Hepatocyte (in vitro differentiated cells): ENCODE results near the gene ZBTB16. TPM values are rescaled to one million over a fixed set of nuclear protein-coding genes. Genes with fewer than 3 reads are reported as not detected.

ENCODE experiments used
- DNase-seq: peaks from one replicate; pipeline ENCODE4 v3.0.0-alpha.2; 2016; ENCODE audit warnings: low spot score
- H2AFZ ChIP-seq: fragments of 200-600 bp; sonication (generic); 2 replicates; pipeline ENCODE4 v1.6.0; 2016; ENCODE audit warnings: antibody characterized with exemption, mild to moderate bottlenecking
- H3K27ac ChIP-seq: fragments of 200-600 bp; sonication (generic); 2 replicates; pipeline ENCODE4 v1.5.1; 2016; ENCODE audit warnings: mild to moderate bottlenecking
- H3K27me3 ChIP-seq: fragments of 200-600 bp; sonication (generic); 2 replicates; pipeline ENCODE4 v1.6.1; 2016
- H3K36me3 ChIP-seq: fragments of 200-600 bp; sonication (generic); replicated peaks from 2 replicates; pipeline ENCODE4 v1.5.1; 2016; ENCODE audit warnings: low read depth; ENCODE audit not compliant: insufficient read depth
- H3K4me1 ChIP-seq: fragments of 200-600 bp; sonication (generic); 2 replicates; pipeline ENCODE4 v1.5.1; 2016; ENCODE audit warnings: mild to moderate bottlenecking, moderate library complexity; ENCODE audit not compliant: insufficient read depth
- H3K4me2 ChIP-seq: fragments of 200-600 bp; sonication (generic); 2 replicates; pipeline ENCODE4 v1.6.0; 2016
- H3K4me3 ChIP-seq: fragments of 200-600 bp; sonication (generic); 2 replicates; pipeline ENCODE4 v1.5.1; 2016; ENCODE audit warnings: mild to moderate bottlenecking
- H3K79me2 ChIP-seq: fragments of 200-600 bp; sonication (generic); 2 replicates; pipeline ENCODE4 v1.6.0; 2017; ENCODE audit warnings: mild to moderate bottlenecking
- H3K9me2 ChIP-seq: fragments of 200-600 bp; sonication (generic); replicated peaks from 2 replicates; pipeline ENCODE4 v1.6.0; 2017; ENCODE audit warnings: mild to moderate bottlenecking; ENCODE audit not compliant: insufficient read depth
- H3K9me3 ChIP-seq: fragments of 200-600 bp; sonication (generic); 2 replicates; pipeline ENCODE4 v1.5.1; 2016; ENCODE audit warnings: low read depth, mild to moderate bottlenecking
- H4K20me1 ChIP-seq: fragments of 200-600 bp; sonication (generic); 2 replicates; pipeline ENCODE4 v1.6.0; 2016; ENCODE audit warnings: mild to moderate bottlenecking; ENCODE audit not compliant: insufficient read depth, poor library complexity, severe bottlenecking
- EZH2 ChIP-seq: fragments of 200-600 bp; sonication (generic); IDR thresholded peaks from 2 replicates; pipeline ENCODE4 v1.6.1; 2016; ENCODE audit warnings: antibody characterized with exemption, mild to moderate bottlenecking, borderline replicate concordance
- EZH2phosphoT487 ChIP-seq: fragments of 200-600 bp; sonication (generic); IDR thresholded peaks from one replicate; pipeline ENCODE4 v1.6.1; 2018; ENCODE audit warnings: antibody characterized with exemption, mild to moderate bottlenecking, low read depth, moderate library complexity; ENCODE audit not compliant: unreplicated experiment, severe bottlenecking
- WGBS: methylation state at CpG from one replicate; pipeline ENCODE4 v1.1.6; 2016; ENCODE audit warnings: low lambda C conversion rate; ENCODE audit errors: missing lambda C conversion rate; 5-methylcytosine and 5-hydroxymethylcytosine counted together
- polyA plus RNA-seq: library from polyadenylated mRNA; unstranded; fragments of >200 nt; fragmentation: Nextera tagmentation; extraction: Ambion mirVana; gene quantifications from 2 replicates; pipeline ENCODE4 v1.2.1, GENCODE V29; 2016
- total RNA-seq: library from RNA; depleted of rRNA; stranded (reverse); fragments of >200 nt; gene quantifications from 2 replicates; pipeline ENCODE4 v1.2.3, GENCODE V29; 2014
- TF ChIP-seq, protein P1 (sequence below): fragments of 200-600 bp; sonication (generic); IDR thresholded peaks from 2 replicates; pipeline ENCODE4 v1.5.1; 2016; ENCODE audit warnings: antibody characterized with exemption, mild to moderate bottlenecking; ENCODE audit not compliant: poor library complexity

Gene ZBTB16
- total and polyA plus RNA-seq, 2 experiments from 2014 or later, result 30.1 to 52.3 TPM

GRCh38 chr11:114084414-114084813 is 24.9 kb downstream of the ZBTB16 start:
- Histone ChIP-seq H3K4me2 (no peak overlapping the region), H2AFZ (no peak overlapping the region), H4K20me1 (peaks cover 20% of the 10 kb centered on the region), H3K36me3 (no peaks in the 10 kb centered on the region), H3K9me2 (no peaks in the 10 kb centered on the region), H3K9me3 (no peaks in the 10 kb centered on the region), H3K27ac (no peak overlapping the region), H3K27me3 (no peaks in the 10 kb centered on the region), H3K4me1 (peaks cover 62% of the 10 kb centered on the region), H3K79me2 (peaks cover 78% of the 10 kb centered on the region), H3K4me3 (no peak overlapping the region)
- WGBS, result 49% methylated on average over 4 of the region's 4 CpGs
- DNase-seq, result no peak
- no peak for TF ChIP-seq EZH2phosphoT487
- no peak for TF ChIP-seq EZH2
- TF ChIP-seq, protein P1, sequence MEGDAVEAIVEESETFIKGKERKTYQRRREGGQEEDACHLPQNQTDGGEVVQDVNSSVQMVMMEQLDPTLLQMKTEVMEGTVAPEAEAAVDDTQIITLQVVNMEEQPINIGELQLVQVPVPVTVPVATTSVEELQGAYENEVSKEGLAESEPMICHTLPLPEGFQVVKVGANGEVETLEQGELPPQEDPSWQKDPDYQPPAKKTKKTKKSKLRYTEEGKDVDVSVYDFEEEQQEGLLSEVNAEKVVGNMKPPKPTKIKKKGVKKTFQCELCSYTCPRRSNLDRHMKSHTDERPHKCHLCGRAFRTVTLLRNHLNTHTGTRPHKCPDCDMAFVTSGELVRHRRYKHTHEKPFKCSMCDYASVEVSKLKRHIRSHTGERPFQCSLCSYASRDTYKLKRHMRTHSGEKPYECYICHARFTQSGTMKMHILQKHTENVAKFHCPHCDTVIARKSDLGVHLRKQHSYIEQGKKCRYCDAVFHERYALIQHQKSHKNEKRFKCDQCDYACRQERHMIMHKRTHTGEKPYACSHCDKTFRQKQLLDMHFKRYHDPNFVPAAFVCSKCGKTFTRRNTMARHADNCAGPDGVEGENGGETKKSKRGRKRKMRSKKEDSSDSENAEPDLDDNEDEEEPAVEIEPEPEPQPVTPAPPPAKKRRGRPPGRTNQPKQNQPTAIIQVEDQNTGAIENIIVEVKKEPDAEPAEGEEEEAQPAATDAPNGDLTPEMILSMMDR, result no peak

- no peaks in the 10 kb centered on the region for H3K9me2 ChIP-seq
- DNase-seq, result no peak
- no peak overlapping the region for H3K4me3 ChIP-seq
- WGBS, result 58% methylated on average over 7 of the region's 7 CpGs
- no peaks in the 10 kb centered on the region for H3K27me3 ChIP-seq
- H3K4me1 ChIP-seq, result peaks cover 47% of the 10 kb centered on the region
- no peaks in the 10 kb centered on the region for H3K9me3 ChIP-seq
- H2AFZ ChIP-seq, result no peak overlapping the region
- peak overlapping the region; percentile 45 for H3K27ac ChIP-seq
- no peak for TF ChIP-seq EZH2
- no peak for TF ChIP-seq EZH2phosphoT487
- TF ChIP-seq, protein P1, result no peak
- peaks cover 26% of the 10 kb centered on the region for H4K20me1 ChIP-seq
- H3K4me2 ChIP-seq, result peak overlapping the region; percentile 29
- no peaks in the 10 kb centered on the region for H3K36me3 ChIP-seq
- H3K79me2 ChIP-seq, result peaks cover 74% of the 10 kb centered on the region
These were observed 26.7 kb downstream of the ZBTB16 start for GRCh38 chr11:114085965-114086793.

GRCh38 chr11:114087025-114087424 is 27.5 kb downstream of the ZBTB16 start:
- H4K20me1 ChIP-seq, result peaks cover 26% of the 10 kb centered on the region
- 82% methylated on average over 5 of the region's 5 CpGs for WGBS
- no peak overlapping the region for H2AFZ ChIP-seq
- H3K27ac ChIP-seq, result no peak overlapping the region
- DNase-seq, result no peak
- H3K36me3 ChIP-seq, result no peaks in the 10 kb centered on the region
- no peaks in the 10 kb centered on the region for H3K9me2 ChIP-seq
- H3K4me3 ChIP-seq, result no peak overlapping the region
- no peaks in the 10 kb centered on the region for H3K9me3 ChIP-seq
- peaks cover 73% of the 10 kb centered on the region for H3K79me2 ChIP-seq
- H3K4me2 ChIP-seq, result no peak overlapping the region
- peaks cover 45% of the 10 kb centered on the region for H3K4me1 ChIP-seq
- no peaks in the 10 kb centered on the region for H3K27me3 ChIP-seq
- TF ChIP-seq EZH2phosphoT487 (no peak), EZH2 (no peak)
- TF ChIP-seq, protein P1, result no peak
